Mucosa of stomach (tissue), 1 donor: ENCODE data around the gene RBBP6.
"Not testable (repeated sequence)": the region's sequence is repeated elsewhere in the genome, so short reads cannot be mapped to it uniquely, and the experiment has no call there.

Experiments
- H3K27me3 ChIP-seq: one replicate; pipeline ENCODE4 v1.7.0; 2013; ENCODE audit warnings: mild to moderate bottlenecking, low read length; ENCODE audit not compliant: control insufficient read depth, insufficient read depth
- H3K36me3 ChIP-seq: one replicate; pipeline ENCODE4 v1.7.0; 2013; ENCODE audit warnings: low read length; ENCODE audit not compliant: control insufficient read depth, insufficient read depth
- H3K4me1 ChIP-seq: one replicate; pipeline ENCODE4 v1.7.0; 2013; ENCODE audit warnings: mild to moderate bottlenecking, low read length; ENCODE audit not compliant: control insufficient read depth, insufficient read depth
- H3K4me3 ChIP-seq: one replicate; pipeline ENCODE4 v1.7.0; 2013; ENCODE audit warnings: low read length
- H3K9ac ChIP-seq: one replicate; pipeline ENCODE4 v1.7.0; 2013; ENCODE audit warnings: mild to moderate bottlenecking, low read length, moderate library complexity
- H3K9me3 ChIP-seq: one replicate; pipeline ENCODE4 v1.7.0; 2013; ENCODE audit warnings: mild to moderate bottlenecking, low read length, moderate library complexity; ENCODE audit not compliant: control insufficient read depth
- donor health status: Pancreatic carcinoma.

The RBBP6 gene, protein sequence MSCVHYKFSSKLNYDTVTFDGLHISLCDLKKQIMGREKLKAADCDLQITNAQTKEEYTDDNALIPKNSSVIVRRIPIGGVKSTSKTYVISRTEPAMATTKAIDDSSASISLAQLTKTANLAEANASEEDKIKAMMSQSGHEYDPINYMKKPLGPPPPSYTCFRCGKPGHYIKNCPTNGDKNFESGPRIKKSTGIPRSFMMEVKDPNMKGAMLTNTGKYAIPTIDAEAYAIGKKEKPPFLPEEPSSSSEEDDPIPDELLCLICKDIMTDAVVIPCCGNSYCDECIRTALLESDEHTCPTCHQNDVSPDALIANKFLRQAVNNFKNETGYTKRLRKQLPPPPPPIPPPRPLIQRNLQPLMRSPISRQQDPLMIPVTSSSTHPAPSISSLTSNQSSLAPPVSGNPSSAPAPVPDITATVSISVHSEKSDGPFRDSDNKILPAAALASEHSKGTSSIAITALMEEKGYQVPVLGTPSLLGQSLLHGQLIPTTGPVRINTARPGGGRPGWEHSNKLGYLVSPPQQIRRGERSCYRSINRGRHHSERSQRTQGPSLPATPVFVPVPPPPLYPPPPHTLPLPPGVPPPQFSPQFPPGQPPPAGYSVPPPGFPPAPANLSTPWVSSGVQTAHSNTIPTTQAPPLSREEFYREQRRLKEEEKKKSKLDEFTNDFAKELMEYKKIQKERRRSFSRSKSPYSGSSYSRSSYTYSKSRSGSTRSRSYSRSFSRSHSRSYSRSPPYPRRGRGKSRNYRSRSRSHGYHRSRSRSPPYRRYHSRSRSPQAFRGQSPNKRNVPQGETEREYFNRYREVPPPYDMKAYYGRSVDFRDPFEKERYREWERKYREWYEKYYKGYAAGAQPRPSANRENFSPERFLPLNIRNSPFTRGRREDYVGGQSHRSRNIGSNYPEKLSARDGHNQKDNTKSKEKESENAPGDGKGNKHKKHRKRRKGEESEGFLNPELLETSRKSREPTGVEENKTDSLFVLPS (N-terminal part only)

GRCh38 chr16:24539295-24539849 lies at the start of gene RBBP6:
Gene RBBP6, plus strand, starts transcription at chr16:24539566. Its CDS starts 1,061 bp downstream, at chr16:24540627.
- Histone ChIP-seq H3K4me3 (peak within 1 kb of the TSS; percentile 64), H3K9me3 (no peaks in the 10 kb centered on the region), H3K4me1 (peaks cover 19% of the 10 kb centered on the region), H3K36me3 (no peaks in the 10 kb centered on the region), H3K9ac (peak within 1 kb of the TSS; percentile 100), H3K27me3 (no peaks in the 10 kb centered on the region)

GRCh38 chr16:24490866-24491265 lies 48.5 kb upstream of the RBBP6 start:
- Histone ChIP-seq H3K9ac (no peak overlapping the region), H3K36me3 (no peaks in the 10 kb centered on the region), H3K4me1 (no peaks in the 10 kb centered on the region), H3K27me3 (peaks cover 2% of the 10 kb centered on the region), H3K4me3 (no peak overlapping the region), H3K9me3 (no peaks in the 10 kb centered on the region)

DNA sequence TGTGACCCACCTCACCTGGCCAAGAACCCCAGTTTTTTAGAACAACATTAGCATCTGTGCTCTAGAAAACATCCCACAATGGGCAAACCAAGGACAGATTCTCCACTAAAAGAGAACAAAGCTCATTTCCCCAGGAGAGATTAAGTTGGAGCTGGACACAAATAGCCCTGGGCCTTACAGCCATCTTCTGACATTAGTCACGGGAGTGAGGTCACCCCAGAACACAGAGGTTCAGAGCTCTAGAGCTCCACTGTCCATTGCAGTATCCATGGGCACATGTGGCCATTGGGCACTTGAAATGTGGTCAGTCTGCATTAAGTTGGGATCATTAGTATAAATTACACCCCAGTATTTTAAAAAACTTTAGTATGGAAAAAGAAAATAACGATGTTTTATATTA lies 47.6 kb upstream of the RBBP6 start:
- Histone ChIP-seq H3K4me1 (no peaks in the 10 kb centered on the region), H3K4me3 (no peak overlapping the region), H3K9me3 (no peaks in the 10 kb centered on the region), H3K27me3 (peaks cover 2% of the 10 kb centered on the region), H3K36me3 (no peaks in the 10 kb centered on the region), H3K9ac (no peak overlapping the region)

- Histone ChIP-seq H3K36me3 (no peaks in the 10 kb centered on the region), H3K9ac (no peak overlapping the region), H3K4me3 (no peak overlapping the region), H3K4me1 (no peaks in the 10 kb centered on the region), H3K9me3 (no peaks in the 10 kb centered on the region), H3K27me3 (peaks cover 2% of the 10 kb centered on the region)
These were observed 45.5 kb upstream of the RBBP6 start for GRCh38 chr16:24493821-24494220.

GRCh38 chr16:24495207-24495606 lies 44.2 kb upstream of the RBBP6 start:
- H3K36me3 ChIP-seq, H3K9me3 ChIP-seq, H3K4me1 ChIP-seq, H3K4me3 ChIP-seq, H3K9ac ChIP-seq, H3K27me3 ChIP-seq: not testable (repeated sequence)

DNA sequence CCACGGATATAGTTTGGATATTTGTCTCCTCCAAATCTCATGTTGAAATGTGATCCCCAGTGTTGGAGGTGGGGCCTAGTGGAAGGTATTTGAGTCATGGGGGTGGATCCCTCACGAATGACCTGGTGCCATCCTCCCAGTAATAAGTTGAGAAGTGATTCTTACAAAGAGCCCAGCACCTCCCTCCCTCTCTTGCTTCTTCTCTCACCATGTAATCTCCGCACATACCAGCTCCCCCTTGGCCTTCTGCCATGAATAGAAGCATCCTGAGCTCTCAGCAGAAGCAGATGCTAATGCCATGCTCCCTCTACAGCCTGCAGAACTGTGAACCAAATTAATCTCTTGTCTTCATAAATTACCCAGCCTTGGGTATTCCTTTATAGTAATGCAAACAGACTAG lies 41.9 kb upstream of the RBBP6 start:
- no peaks in the 10 kb centered on the region for H3K36me3 ChIP-seq
- no peaks in the 10 kb centered on the region for H3K9me3 ChIP-seq
- H3K27me3 ChIP-seq: peaks cover 2% of the 10 kb centered on the region
- H3K9ac ChIP-seq: no peak overlapping the region
- H3K4me3 ChIP-seq: no peak overlapping the region
- H3K4me1 ChIP-seq: no peaks in the 10 kb centered on the region

DNA sequence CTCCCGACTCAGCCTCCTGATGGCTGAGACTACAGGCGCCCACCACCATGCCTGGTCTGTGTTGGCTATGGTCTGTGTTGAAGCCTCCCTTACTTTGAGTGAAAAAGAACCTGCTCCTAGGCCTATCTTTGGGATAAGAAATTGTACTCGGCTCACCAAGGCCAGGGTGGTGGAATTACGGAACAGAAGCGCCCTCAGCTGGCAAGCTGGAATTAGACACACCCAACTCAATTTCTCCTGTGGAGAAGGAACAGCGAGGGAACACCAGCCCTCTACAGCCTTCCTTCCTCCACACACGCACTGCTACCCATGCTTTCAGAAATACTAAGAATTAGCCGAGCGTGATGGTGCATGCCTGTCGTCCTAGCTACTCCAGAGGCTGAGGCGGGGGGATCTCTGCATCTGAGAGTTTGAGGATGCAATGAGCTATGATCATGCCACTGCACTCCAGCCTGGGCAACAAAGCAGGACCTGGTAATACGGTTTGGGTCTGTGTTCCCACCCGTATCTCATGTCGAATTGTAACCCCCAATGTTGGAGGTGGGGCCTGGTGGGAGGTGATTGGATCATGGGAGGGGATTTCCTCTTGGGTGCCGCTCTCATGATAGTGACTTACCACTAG lies 40.1 kb upstream of the RBBP6 start:
- no peaks in the 10 kb centered on the region for H3K4me1 ChIP-seq
- no peak overlapping the region for H3K9ac ChIP-seq
- no peak overlapping the region for H3K4me3 ChIP-seq
- no peaks in the 10 kb centered on the region for H3K27me3 ChIP-seq
- H3K9me3 ChIP-seq: no peaks in the 10 kb centered on the region
- H3K36me3 ChIP-seq: no peaks in the 10 kb centered on the region

- Histone ChIP-seq H3K36me3 (no peaks in the 10 kb centered on the region), H3K4me1 (no peaks in the 10 kb centered on the region), H3K9me3 (no peaks in the 10 kb centered on the region), H3K9ac (no peak overlapping the region), H3K4me3 (no peak overlapping the region), H3K27me3 (no peaks in the 10 kb centered on the region)
These were observed 34.7 kb upstream of the RBBP6 start for GRCh38 chr16:24504472-24505345.

DNA sequence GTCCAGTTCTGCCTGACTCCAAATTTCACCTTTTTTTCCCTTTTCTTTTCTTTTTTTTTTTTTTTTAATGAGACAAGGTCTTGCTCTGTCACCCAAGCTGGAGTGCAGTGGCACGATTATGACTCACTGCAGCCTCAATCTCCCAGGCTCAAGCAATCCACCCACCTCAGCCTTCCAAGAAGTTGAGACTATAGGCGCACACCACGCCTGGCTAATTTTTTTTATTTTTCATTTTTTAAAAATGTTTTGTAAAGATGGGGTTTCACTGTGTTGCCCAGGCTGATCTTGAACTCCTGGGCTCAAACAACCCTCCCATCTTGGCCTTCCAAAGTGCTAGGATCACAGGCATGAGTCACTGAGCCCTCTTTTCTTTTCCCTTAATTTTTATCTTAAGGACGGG lies 33.4 kb upstream of the RBBP6 start:
- H3K4me3 ChIP-seq: no peak overlapping the region
- H3K36me3 ChIP-seq: no peaks in the 10 kb centered on the region
- H3K27me3 ChIP-seq: no peaks in the 10 kb centered on the region
- H3K9me3 ChIP-seq: no peaks in the 10 kb centered on the region
- H3K9ac ChIP-seq: no peak overlapping the region
- no peaks in the 10 kb centered on the region for H3K4me1 ChIP-seq

DNA sequence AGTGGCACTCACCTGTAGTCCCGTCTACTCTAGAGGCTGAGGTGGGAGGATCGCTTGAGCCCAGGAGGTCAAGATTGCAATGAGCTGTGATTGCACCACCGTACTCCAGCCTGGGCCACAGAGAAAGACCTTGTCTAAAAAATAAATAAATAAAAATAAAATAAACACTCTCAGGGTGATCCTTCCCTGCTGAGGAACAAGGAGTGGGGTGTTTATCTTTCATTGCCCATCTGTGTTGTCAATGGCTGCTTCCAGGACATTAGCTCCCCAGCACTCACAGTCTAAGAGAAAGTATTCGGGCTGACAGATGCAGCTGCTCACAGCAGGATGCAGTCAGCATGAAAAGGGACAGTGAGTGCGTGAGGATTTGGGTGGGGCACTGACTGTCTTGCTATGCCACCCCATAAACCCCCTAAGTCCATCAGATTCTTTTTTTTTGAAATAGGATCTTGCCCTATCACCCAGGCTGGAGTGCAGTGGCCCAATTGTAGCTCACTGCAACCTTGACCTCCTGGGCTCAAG lies 31.3 kb upstream of the RBBP6 start:
- no peaks in the 10 kb centered on the region for H3K36me3 ChIP-seq
- H3K27me3 ChIP-seq: no peaks in the 10 kb centered on the region
- H3K9ac ChIP-seq: no peak overlapping the region
- H3K4me3 ChIP-seq: no peak overlapping the region
- no peaks in the 10 kb centered on the region for H3K4me1 ChIP-seq
- no peaks in the 10 kb centered on the region for H3K9me3 ChIP-seq

- H3K4me1 ChIP-seq: no peaks in the 10 kb centered on the region
- H3K27me3 ChIP-seq: no peaks in the 10 kb centered on the region
- H3K9ac ChIP-seq: no peak overlapping the region
- no peaks in the 10 kb centered on the region for H3K36me3 ChIP-seq
- no peaks in the 10 kb centered on the region for H3K9me3 ChIP-seq
- H3K4me3 ChIP-seq: no peak overlapping the region
These were observed 30.8 kb upstream of the RBBP6 start for GRCh38 chr16:24508614-24509013.
